ENCODE measurements around the gene SHANK1. TPM values are rescaled to one million over a fixed set of nuclear protein-coding genes. Genes with fewer than 3 reads are reported as not detected.

SHANK1 gene
- total and polyA plus RNA-seq, 4 experiments from 2014 or later = not detected

DNA sequence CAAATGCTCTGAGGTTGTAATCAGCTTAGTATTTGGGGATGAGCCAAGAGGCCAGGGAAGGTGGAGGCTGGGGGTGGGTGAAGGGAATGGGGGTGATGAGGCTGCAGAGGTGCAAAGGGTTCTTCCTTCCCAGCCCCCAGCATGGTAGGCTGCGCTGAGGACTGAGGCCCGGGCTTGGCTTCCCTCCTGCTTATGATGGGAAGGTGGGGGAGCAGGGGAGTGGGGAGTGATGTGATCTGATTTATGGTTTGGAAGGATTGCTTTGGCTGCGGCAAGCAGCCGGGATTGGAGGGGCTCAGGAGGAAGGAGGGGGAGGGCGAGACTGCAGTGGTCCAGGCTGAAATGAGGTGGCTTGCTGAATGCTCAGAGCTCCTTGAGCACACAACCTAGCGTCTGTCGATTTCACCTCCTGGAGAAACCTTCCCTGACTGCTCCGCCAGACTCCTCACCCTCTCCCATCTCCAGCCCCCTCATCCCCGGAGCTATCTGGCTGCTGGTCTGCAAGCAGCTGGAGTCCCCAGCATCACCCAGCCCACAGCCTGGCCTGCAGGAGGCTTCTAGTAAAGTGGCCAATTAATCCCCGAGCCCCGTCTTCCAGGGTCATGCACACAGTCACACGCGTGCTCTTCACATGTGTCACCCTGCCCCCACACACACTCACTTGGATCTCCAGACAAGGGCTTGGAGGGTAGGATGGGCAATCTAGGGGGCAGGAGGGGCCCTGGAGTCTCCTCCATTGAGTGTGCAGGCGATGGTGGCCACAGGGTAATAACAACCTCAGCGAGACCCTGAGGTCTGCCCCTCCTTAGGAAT, 2.8 kb upstream of the SHANK1 start:
- H3K27me3 ChIP-seq (ENCODE audit: insufficient read depth, low read length) = peaks cover 14% of the 10 kb centered on the region
- no peak overlapping the region for H3K4me3 ChIP-seq (ENCODE audit: low read length in 2 of 2)
- intact Hi-C loops (cut with micrococcal nuclease) = no loop called here
- peaks cover 41 to 54% of the 10 kb centered on the region in 2 donors for H3K27me3 Mint-ChIP-seq
- peaks cover 0 to 9% (median 2%) of the 10 kb centered on the region in 8 donors for H3K9me3 Mint-ChIP-seq
- no peaks in the 10 kb centered on the region for H3K36me3 ChIP-seq (ENCODE audit: insufficient read depth, low read length)
- no peaks in the 10 kb centered on the region for H3K9me3 ChIP-seq (ENCODE audit: control insufficient read depth in 1 of 2, low read length in 2 of 2)
- peaks cover 5 to 40% (median 18%) of the 10 kb centered on the region in 4 donors for H3K4me1 Mint-ChIP-seq
- no peak for DNase-seq
- no peak overlapping the region for H3K27ac ChIP-seq (ENCODE audit: low read depth, low read length)
- POLR2A ChIA-PET (ENCODE audit: partially characterized antibody) = no interaction called here
- H3K36me3 Mint-ChIP-seq = peaks cover 3% of the 10 kb centered on the region in 2 donors
- CTCF ChIA-PET (ENCODE audit: partially characterized antibody) = no interaction called here
- peak overlapping the region in 2 of 8 donors; percentile 43 to 44 for H3K4me3 Mint-ChIP-seq
- peaks cover 11% of the 10 kb centered on the region for H3K4me1 ChIP-seq (ENCODE audit: insufficient read depth, low read length)
- no peak overlapping the region for H3K27ac Mint-ChIP-seq

DNA sequence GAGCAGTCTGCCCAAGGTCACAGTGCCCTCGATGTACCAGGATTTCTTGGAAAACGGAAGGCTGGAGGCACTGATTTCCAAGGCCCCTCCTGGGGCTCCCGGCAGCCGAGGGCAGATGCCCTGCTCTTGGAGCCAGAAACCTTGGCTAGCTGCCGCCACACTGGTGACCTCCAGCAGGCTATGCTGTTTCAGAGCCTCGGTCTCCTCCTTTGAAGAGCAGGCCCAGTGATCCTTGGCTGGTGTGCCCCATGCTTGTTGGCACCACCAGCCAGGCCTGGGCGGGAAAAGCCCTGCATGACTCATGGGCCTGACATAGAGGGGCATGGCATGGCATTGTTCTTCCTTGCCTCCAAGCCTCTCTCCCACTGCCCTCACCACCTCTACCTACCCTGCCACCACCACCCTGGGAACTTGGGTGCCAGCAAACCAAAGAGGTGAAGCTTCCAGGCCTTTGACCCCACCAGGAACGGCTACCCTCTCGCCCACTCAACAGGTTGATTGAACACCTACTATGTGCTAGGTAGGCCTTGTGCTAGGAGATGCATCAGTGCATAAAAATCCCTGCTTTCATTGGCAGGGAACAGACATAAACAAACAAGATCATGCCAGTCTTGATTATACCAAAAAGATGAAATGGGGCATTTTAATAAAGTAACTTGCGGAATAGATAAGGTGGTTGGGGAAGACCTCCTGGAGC, 2.0 kb upstream of the SHANK1 start:
- H3K27ac Mint-ChIP-seq = no peak overlapping the region
- POLR2A ChIA-PET (ENCODE audit: partially characterized antibody) = no interaction called here
- Histone ChIP-seq H3K27me3 (ENCODE audit: insufficient read depth, low read length) (peaks cover 11% of the 10 kb centered on the region), H3K27ac (ENCODE audit: low read depth, low read length) (no peak overlapping the region), H3K9me3 (ENCODE audit: control insufficient read depth in 1 of 2, low read length in 2 of 2) (no peaks in the 10 kb centered on the region), H3K4me3 (ENCODE audit: low read length in 2 of 2) (no peak overlapping the region), H3K36me3 (ENCODE audit: insufficient read depth, low read length) (no peaks in the 10 kb centered on the region), H3K4me1 (ENCODE audit: insufficient read depth, low read length) (peaks cover 11% of the 10 kb centered on the region)
- peaks cover 0 to 9% (median 2%) of the 10 kb centered on the region in 8 donors for H3K9me3 Mint-ChIP-seq
- CTCF ChIA-PET (ENCODE audit: partially characterized antibody) = interaction anchor here (0.8 kb wide), 1 partner anchor 61 kb away, joined by 3 read pairs; no protein-coding TSS in a partner anchor
- H3K4me1 Mint-ChIP-seq = peaks cover 5 to 44% (median 18%) of the 10 kb centered on the region in 4 donors
- peak overlapping the region in 3 of 8 donors; percentile 6 to 53 (median 34) for H3K4me3 Mint-ChIP-seq
- H3K36me3 Mint-ChIP-seq = peaks cover 3% of the 10 kb centered on the region in 2 donors
- H3K27me3 Mint-ChIP-seq = peaks cover 35 to 49% of the 10 kb centered on the region in 2 donors
- intact Hi-C loops (cut with micrococcal nuclease) = no loop called here
- no peak for DNase-seq

DNA sequence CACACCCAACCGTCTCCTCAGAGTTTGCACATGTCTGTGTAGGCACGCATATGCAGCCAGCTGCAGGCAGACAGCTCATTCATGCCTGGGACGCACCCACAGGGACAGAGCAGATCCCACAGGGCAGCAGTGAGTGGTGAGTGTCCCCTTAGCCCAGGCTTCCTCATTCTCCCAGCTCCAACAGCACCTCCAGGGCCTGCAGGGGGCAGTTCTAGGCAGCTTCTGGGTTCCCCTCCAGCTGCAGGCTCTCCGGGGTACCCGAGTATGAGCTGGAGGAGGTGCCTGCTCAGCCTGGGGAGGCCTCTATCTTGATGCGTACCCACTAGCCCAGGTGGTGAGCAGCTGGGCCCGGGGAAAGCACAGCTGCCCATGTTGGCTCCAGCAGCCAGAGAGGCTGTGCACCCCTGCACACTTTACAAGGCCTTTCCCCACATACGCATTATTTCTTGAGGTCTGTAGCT, 1.3 kb upstream of the SHANK1 start:
- POLR2A ChIA-PET (ENCODE audit: partially characterized antibody) = no interaction called here
- intact Hi-C loops (cut with micrococcal nuclease) = no loop called here
- CTCF ChIA-PET (ENCODE audit: partially characterized antibody) = interaction anchor here (0.8 kb wide), 1 partner anchor 62 kb away, joined by 3 read pairs; no protein-coding TSS in a partner anchor

DNA sequence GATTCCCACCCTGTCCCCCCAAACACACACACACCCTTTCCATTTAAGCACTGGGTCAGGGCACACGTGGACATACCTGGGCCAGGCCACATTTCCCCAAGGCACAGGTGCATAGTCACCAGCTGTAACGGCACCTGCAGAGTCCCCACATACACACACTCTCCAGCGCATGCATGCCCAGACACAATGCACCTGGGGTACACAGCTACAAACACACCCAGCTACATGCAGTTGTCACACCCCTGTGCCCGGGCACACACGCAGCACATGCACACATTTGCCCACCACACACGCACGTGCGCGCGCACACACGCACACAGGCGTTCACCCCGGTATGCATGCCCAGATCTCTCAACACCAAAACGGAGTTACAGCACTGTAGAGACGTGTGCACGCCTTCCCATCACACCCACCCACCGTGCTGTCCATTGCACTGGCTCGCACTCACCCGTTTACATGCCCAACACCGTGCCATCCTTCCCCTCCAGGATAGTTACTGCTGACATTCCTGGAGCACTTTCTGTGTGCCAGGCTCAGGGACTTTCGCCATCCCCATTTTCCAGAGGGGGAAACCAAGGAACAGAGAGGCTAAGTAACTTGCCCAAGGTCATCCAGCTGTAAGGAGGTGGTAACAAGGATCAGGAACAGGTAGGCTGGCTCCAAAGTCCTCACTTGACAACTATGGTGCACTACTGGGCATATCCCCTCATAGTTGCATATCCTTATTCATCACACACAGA, 749 bp upstream of the SHANK1 start:
- H3K36me3 Mint-ChIP-seq = peaks cover 3% of the 10 kb centered on the region in 2 donors
- peaks cover 2 to 51% (median 11%) of the 10 kb centered on the region in 4 donors for H3K4me1 Mint-ChIP-seq
- H3K4me3 Mint-ChIP-seq = peak overlapping the region in 5 of 8 donors; percentile 3 to 63 (median 28)

More for the DNA sequence above, 1.3 kb upstream of the SHANK1 start:
- peaks cover 8% of the 10 kb centered on the region for H3K27me3 ChIP-seq (ENCODE audit: insufficient read depth, low read length)
- Mint-ChIP-seq H3K9me3 (peaks cover 0 to 7% (median 1%) of the 10 kb centered on the region in 8 donors), H3K4me3 (peak overlapping the region in 2 of 8 donors; percentile 3 to 63), H3K4me1 (peaks cover 5 to 47% (median 15%) of the 10 kb centered on the region in 4 donors), H3K27ac (peak overlapping the region in 1 of 7 donors; percentile 45), H3K27me3 (peaks cover 36 to 55% of the 10 kb centered on the region in 2 donors), H3K36me3 (peaks cover 3% of the 10 kb centered on the region in 2 donors)
- peaks cover 11% of the 10 kb centered on the region for H3K4me1 ChIP-seq (ENCODE audit: insufficient read depth, low read length)
- DNase-seq = no peak
- H3K9me3 ChIP-seq (ENCODE audit: control insufficient read depth in 1 of 2, low read length in 2 of 2) = no peaks in the 10 kb centered on the region
- no peak overlapping the region for H3K27ac ChIP-seq (ENCODE audit: low read depth, low read length)
- H3K4me3 ChIP-seq (ENCODE audit: low read length in 2 of 2) = no peak overlapping the region
- H3K36me3 ChIP-seq (ENCODE audit: insufficient read depth, low read length) = no peaks in the 10 kb centered on the region

DNA sequence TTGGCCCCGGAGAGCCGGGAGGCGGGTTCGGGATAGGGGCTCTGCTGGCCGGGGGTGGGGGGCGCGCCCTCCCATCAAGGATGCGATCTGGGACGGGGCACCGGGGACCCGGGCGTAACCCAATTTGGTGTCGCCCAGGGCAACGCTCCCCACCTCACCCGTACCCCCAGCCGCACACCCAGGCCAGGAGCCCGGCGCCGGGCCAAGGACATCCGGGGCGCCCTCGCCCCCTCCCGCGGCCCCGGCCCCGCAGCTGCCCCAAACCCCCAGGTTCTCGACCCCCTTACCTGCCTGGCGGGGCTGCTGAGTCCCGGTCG, 525 bp downstream of the SHANK1 start:
- H3K27ac ChIP-seq (ENCODE audit: low read depth, low read length) = no peak overlapping the region
- Mint-ChIP-seq H3K27me3 (peaks cover 39 to 63% of the 10 kb centered on the region in 2 donors), H3K4me3 (no peak overlapping the region), H3K36me3 (peaks cover 3% of the 10 kb centered on the region in 2 donors), H3K4me1 (peaks cover 2 to 39% (median 11%) of the 10 kb centered on the region in 4 donors), H3K9me3 (peaks cover 0 to 7% (median 0%) of the 10 kb centered on the region in 8 donors), H3K27ac (no peak overlapping the region)
- no peaks in the 10 kb centered on the region for H3K4me1 ChIP-seq (ENCODE audit: insufficient read depth, low read length)
- ChIA-PET POLR2A (ENCODE audit: partially characterized antibody) (no interaction called here), CTCF (ENCODE audit: partially characterized antibody) (no interaction called here)
- H3K36me3 ChIP-seq (ENCODE audit: insufficient read depth, low read length) = no peaks in the 10 kb centered on the region
- DNase-seq = no peak
- intact Hi-C loops (cut with micrococcal nuclease) = no loop called here
- no peaks in the 10 kb centered on the region for H3K9me3 ChIP-seq (ENCODE audit: control insufficient read depth in 1 of 2, low read length in 2 of 2)
- no peak overlapping the region for H3K4me3 ChIP-seq (ENCODE audit: low read length in 2 of 2)
- peaks cover 8% of the 10 kb centered on the region for H3K27me3 ChIP-seq (ENCODE audit: insufficient read depth, low read length)

More for the DNA sequence above, 749 bp upstream of the SHANK1 start:
- Histone ChIP-seq H3K4me3 (ENCODE audit: low read length in 2 of 2) (no peak overlapping the region), H3K9me3 (ENCODE audit: control insufficient read depth in 1 of 2, low read length in 2 of 2) (no peaks in the 10 kb centered on the region), H3K4me1 (ENCODE audit: insufficient read depth, low read length) (peaks cover 6% of the 10 kb centered on the region), H3K36me3 (ENCODE audit: insufficient read depth, low read length) (no peaks in the 10 kb centered on the region), H3K27ac (ENCODE audit: low read depth, low read length) (no peak overlapping the region), H3K27me3 (ENCODE audit: insufficient read depth, low read length) (peaks cover 8% of the 10 kb centered on the region)
- intact Hi-C loops (cut with micrococcal nuclease) = no loop called here
- ChIA-PET POLR2A (ENCODE audit: partially characterized antibody) (no interaction called here), CTCF (ENCODE audit: partially characterized antibody) (no interaction called here)
- no peak for DNase-seq
- H3K27me3 Mint-ChIP-seq = peaks cover 37 to 58% of the 10 kb centered on the region in 2 donors
- peaks cover 0 to 7% (median under 1%) of the 10 kb centered on the region in 8 donors for H3K9me3 Mint-ChIP-seq
- H3K27ac Mint-ChIP-seq = peak overlapping the region in 1 of 7 donors; percentile 45

DNA sequence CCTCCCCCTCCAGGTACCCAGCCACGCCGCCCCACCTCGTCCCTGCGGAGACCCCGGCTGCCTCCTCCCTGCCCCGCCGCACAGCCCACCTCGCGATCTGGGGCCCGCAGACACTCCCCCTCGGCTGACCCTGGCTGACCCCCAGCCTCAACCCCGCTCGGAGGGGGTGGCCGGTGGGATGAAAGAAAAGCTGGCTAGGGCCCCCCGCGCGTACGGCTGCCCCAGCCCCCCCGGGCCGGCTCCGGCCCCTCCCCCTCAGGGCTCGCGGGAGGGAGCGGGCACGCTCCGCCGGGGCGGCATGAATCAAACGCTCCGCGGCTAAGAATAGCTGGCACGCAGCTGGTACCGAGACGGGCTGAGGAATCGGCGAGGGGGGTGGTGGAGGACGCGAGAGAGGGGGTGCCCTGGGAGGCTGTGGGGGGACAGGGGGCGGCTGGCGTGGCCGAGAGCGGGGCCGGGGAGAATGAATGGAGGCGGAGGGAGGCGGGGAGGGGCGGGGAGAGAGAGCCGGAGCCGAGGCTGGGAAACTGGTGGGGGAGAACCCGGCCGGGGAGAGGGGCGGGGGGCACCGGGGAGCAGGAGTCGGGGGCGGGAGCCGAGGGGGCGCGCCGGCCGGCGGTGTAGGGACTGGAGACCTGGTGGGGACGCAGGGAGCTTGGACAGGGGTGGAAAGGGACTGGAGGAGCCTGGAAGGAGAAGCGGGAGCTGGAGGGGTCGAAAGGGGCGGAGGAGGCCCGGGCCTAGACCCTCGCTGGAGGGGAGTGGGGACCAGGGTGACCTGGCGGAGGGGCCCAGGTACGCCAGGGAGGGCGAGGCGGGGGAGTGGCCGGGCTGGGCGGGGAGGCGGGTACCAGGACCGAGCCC, 1.1 kb downstream of the SHANK1 start:
- Mint-ChIP-seq H3K4me3 (peak overlapping the region in 1 of 8 donors; percentile 30), H3K27ac (no peak overlapping the region), H3K36me3 (peaks cover 3% of the 10 kb centered on the region in 2 donors), H3K27me3 (peaks cover 40 to 61% of the 10 kb centered on the region in 2 donors), H3K9me3 (peaks cover 0 to 7% (median 0%) of the 10 kb centered on the region in 8 donors), H3K4me1 (peaks cover 2 to 33% (median 8%) of the 10 kb centered on the region in 4 donors)
- no peak overlapping the region for H3K27ac ChIP-seq (ENCODE audit: low read depth, low read length)
- no peak overlapping the region for H3K4me3 ChIP-seq (ENCODE audit: low read length in 2 of 2)
- H3K4me1 ChIP-seq (ENCODE audit: insufficient read depth, low read length) = no peaks in the 10 kb centered on the region
- ChIA-PET CTCF (ENCODE audit: partially characterized antibody) (no interaction called here), POLR2A (ENCODE audit: partially characterized antibody) (no interaction called here)
- intact Hi-C loops (cut with micrococcal nuclease) = no loop called here
- H3K36me3 ChIP-seq (ENCODE audit: insufficient read depth, low read length) = no peaks in the 10 kb centered on the region
- no peak for DNase-seq
- H3K27me3 ChIP-seq (ENCODE audit: insufficient read depth, low read length) = peaks cover 8% of the 10 kb centered on the region
- H3K9me3 ChIP-seq (ENCODE audit: control insufficient read depth in 1 of 2, low read length in 2 of 2) = no peaks in the 10 kb centered on the region

Data from CD4-positive, alpha-beta memory T cell (primary cell).